ENCODE measurements around the gene PSMD8.
"Not testable (repeated sequence)": the region's sequence is repeated elsewhere in the genome, so short reads cannot be mapped to it uniquely, and the experiment has no call there.

The PSMD8 gene

DNA sequence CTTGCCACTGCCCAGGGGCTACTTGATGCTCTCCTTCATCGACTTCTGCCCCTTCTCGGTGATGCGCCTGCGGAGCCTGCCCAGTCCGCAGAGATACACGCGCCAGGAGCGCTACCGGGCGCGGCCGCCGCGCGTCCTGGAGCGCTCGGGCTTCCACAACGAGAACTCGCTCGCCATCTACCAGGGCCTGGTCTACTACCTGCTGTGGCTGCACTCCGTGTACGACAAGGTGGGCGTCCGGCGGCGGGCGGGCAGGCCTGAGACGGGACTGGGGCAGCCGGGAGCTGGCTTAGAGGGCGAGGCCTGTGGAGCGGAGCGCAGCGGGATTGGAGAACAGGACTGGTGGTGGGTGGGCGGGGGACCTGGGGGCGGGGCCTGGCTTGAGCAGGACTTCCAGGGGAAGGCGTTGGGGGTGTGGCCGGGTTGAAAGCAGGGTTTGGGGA lies 12.7 kb upstream of the PSMD8 start:
- FAIRE-seq: no peak
- DNase-seq (ENCODE audit: insufficient read length, low spot score): peak; percentile 66

- DNase-seq (ENCODE audit: insufficient read length, low spot score) (peak; percentile 79), FAIRE-seq (peak; percentile 78)
Measured at GRCh38 chr19:38362076-38362945, 12.1 kb upstream of the PSMD8 start.

GRCh38 chr19:38362946-38363688 lies 11.3 kb upstream of the PSMD8 start:
- DNase-seq (ENCODE audit: insufficient read length, low spot score); FAIRE-seq: not testable (repeated sequence)

- FAIRE-seq (no peak), DNase-seq (ENCODE audit: insufficient read length, low spot score) (no peak)
Measured at GRCh38 chr19:38367041-38367440, 7.3 kb upstream of the PSMD8 start.

DNA sequence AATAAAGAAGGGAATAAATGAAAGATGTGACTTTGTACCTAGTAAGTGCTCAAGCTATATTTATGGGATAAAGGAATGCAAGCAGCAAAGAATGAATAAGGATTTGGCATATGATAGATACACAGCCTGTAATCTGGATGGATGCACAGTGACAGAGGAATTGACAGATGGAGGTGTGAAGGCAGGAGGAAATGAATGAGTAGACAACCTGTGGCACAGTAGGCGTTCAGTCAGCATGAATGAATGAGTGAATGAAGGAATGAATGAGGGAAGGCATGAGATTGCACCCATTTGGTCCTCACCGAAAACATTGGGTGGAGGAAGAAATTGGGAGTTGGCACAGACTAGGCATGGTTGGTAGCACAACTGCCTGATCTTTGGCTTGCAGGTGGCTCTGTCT lies 4.8 kb upstream of the PSMD8 start:
- FAIRE-seq (no peak), DNase-seq (ENCODE audit: insufficient read length, low spot score) (no peak)

DNA sequence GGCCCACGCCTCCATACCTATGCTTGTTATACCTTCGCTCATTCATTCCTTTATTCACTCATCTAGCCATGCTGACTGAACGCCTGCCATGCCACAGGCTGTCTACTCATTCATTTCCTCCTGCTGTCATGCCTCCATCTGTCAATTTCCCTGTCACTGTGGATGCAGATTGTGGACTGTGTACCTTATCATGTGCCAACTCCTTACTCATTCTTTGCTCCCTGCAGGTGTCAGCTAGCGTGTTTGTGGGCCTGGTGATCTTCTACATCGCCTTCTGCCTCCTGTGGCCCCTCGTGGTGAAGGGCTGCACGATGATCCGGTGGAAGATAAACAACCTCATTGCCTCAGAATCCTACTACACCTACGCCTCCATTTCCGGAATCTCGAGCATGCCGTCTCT lies 4.1 kb upstream of the PSMD8 start:
- DNase-seq (ENCODE audit: insufficient read length, low spot score) (no peak), FAIRE-seq (no peak)

DNA sequence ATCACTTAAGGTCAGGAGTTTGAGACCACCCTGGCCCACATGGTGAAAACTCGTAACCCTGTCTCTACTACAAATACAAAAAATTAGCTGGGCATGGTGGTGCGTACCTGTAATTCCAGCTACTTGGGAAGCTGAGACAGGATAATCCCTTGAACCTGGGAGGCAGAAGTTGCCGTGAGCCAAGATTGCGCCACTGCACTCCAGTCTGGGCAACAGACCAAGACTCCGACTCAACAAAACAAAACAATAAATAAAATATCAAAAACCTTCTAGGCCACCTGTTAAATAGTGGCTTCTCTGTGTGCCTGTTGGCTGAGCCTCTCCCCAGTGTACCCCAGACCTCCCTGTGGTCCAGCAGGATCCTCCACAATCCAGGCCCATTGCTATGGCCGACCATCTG lies 3.3 kb upstream of the PSMD8 start:
- DNase-seq (ENCODE audit: insufficient read length, low spot score): no peak
- FAIRE-seq: no peak

GRCh38 chr19:38373907-38374331 lies 452 bp upstream of the PSMD8 start:
- FAIRE-seq: no peak
- DNase-seq (ENCODE audit: insufficient read length, low spot score): no peak

GRCh38 chr19:38375098-38375493 lies 725 bp downstream of the PSMD8 start:
- no peak for FAIRE-seq
- no peak for DNase-seq (ENCODE audit: insufficient read length, low spot score)

DNA sequence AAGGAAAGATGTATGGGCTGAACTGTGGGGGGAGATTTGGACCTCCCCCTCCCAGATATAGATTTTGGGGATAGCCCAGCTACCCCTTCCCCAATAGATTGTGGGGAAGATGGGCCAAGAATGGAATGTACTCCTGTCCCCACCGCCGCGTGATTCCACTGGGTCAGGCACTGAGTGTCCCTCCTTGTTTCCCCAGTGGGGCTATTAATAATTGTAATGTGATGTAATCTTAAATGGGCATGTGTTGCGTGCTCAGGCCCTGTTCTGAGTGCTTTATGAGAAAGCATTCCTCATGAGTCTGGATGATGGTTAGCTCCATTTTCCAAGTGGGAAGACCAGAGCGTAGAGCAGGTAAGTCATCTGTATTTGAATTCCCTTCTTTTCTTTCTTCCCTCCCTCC lies 1.4 kb downstream of the PSMD8 start:
- no peak for FAIRE-seq
- DNase-seq (ENCODE audit: insufficient read length, low spot score): no peak

DNA sequence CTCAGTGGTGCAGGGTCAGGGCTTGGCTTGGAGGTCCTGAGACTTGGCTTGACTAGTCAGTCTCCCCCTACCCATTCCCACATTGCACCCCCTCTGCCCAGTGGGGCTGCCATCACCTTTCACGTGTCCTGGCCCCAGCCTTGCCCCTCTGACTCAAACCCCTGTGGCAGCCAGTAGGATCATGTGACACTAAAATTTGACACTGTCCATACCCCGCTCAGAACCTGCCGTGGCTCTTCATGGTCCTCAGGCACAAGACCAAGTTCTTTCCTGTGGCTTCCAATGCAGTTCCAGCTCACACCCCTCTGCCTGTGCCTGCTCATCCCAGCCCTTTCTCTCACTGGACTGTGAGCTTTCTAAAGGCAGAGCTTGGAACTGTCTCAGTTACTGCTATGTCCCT lies 2.2 kb downstream of the PSMD8 start:
- FAIRE-seq: no peak
- DNase-seq (ENCODE audit: insufficient read length, low spot score): no peak

DNA sequence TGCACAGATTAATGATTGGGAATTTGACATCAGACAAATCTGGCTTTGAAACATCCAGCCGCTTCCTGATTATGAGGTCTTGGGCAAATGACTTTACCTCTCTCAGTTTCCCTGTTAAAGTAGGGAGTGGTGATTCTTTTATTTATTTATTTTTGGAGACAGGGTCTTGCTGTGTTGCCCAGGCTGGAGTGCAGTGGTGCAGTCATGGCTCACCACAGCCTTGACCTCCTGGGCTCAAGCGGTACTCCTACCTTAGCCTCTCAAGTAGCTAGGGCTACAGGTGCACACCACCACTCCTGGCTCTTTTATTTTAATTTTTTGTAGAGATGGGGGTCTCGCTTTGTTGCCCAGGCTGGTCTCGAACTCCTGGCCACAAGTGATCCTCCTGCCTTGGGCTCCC lies 2.7 kb downstream of the PSMD8 start:
- DNase-seq (ENCODE audit: insufficient read length, low spot score): no peak
- no peak for FAIRE-seq

DNA sequence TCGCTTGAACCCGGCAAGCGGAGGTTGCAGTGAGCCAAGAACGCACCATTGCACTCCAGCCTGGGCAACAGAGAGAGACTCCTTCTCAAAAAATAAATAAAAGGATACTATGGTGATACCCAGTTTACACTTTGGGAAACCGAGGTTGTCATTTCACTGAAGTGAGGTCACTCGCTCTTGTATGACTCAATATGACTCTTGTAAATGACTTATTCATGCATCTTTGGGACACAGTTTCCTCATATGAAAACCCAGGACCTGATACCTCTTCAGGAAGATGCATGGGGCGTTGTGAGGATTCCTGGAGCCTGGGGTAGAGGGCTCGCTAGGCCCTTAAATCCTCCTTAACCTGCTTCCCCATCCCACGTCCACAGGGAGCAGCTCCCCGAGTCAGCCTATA lies 4.5 kb downstream of the PSMD8 start:
- FAIRE-seq: no peak
- DNase-seq (ENCODE audit: insufficient read length, low spot score): no peak

DNA sequence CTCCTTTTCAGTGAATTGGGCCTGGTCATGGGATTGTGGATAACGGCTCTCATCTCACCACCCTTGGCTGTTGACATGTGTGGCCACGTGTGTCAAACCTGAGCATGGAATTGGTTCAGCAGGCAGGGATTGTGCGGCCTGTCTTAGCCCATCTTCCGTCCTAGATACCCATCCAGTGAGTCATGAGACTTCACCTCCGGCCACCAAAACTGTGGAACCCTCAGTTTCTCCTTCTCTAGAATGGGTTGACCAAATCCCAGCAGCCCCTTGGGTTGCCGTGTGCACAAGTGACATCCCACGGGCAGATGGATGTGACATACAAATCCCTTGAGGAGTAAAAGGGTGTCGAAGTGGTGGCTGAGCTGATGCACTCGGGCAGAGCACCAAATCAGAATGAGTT lies 6.8 kb downstream of the PSMD8 start:
- DNase-seq (ENCODE audit: insufficient read length, low spot score) (no peak), FAIRE-seq (no peak)

- no peak for FAIRE-seq
- DNase-seq (ENCODE audit: insufficient read length, low spot score): no peak
Measured at GRCh38 chr19:38383184-38383583, 8.8 kb downstream of the PSMD8 start.

GRCh38 chr19:38383743-38384142 lies 9.4 kb downstream of the PSMD8 start:
- FAIRE-seq (no peak), DNase-seq (ENCODE audit: insufficient read length, low spot score) (no peak)

- FAIRE-seq (no peak), DNase-seq (ENCODE audit: insufficient read length, low spot score) (no peak)
Measured at GRCh38 chr19:38384209-38385027, 10.0 kb downstream of the PSMD8 start.

DNA sequence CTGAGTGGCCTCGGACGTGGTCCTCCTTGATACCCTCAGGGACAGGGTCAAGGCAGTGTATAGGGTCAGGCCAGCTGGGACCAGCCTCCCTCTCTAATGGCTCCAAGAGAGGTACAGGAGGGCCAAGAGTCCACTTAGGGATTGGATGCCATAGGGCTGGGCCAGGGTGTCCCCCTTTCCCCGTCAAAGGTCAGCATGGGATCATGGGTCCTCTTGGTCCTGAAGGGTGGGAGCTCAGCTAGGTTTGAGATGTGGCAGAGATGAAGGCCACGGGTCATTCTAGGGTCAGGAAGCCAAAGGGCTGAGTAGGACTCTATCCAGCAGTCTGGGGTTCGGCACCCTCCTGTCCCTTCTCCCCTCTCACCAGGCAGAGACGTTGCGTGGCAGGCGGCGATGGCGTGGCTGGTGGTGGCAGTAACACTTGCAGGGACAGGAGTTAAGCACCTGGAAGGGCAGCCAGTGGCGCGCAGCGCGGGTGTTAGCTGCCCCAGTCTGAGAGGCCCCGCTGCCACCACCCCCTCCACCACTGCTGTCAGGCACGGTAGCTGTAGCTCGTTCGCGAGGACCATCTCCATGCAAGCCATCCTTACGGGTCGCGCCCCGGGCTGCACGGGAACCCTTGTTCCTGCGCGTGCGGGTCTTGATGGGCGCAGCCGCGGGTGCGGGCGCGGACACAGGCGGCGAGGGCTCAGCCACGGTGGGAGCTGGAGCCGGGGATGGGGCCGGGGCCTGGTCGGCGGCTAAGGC lies 10.9 kb downstream of the PSMD8 start:
- DNase-seq (ENCODE audit: insufficient read length, low spot score): no peak
- no peak for FAIRE-seq

GRCh38 chr19:38385804-38386257 lies 11.5 kb downstream of the PSMD8 start:
- DNase-seq (ENCODE audit: insufficient read length, low spot score): no peak
- FAIRE-seq: no peak

DNA sequence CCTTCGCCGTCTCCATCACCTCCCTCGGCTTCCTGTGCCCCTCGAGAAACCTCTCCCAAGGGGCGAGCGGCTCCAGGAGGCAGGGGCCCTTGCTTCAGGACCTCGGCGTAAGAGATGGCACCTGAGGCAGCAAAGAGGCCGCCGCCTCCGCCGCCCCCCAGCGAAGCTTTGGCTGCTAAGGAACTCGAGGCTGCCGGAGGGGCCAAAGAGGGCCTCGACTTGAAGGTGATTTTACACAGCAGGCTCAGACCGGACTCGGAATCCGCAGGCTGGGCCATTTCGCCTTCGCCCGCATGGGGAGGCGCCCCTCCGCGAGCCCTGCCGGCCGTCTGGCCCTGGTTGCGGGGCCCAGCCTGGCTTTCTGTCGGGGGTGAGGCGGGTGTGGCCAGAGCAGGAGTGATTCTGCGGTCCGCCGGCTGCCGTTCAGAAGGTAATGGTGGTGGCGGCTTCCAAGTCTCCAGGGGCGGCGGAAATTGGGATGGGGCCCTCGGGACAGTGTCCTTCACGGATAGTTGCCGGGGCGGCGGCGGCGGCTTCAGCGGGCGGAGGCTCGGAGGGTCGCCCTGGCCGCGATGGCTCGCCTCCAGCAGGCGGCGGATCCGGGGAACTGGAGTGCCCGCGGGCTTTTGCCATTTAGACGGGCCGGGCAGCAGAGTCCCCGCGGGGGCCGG lies 12.1 kb downstream of the PSMD8 start:
- DNase-seq (ENCODE audit: insufficient read length, low spot score) (no peak), FAIRE-seq (no peak)

Measured in GM19239 (cell line).